NCI-H2227 treated with DMSO at 0.1 percent for 48 hours (cell line): ENCODE data around the gene LETM1.
A peak's percentile ranks its signal among the peaks of the same experiment; 100 is the strongest.

ENCODE experiments used
- DNase-seq: peaks from one replicate; lab custom pipeline; 2025; lab: John Stamatoyannopoulos, UW

Gene LETM1

DNA sequence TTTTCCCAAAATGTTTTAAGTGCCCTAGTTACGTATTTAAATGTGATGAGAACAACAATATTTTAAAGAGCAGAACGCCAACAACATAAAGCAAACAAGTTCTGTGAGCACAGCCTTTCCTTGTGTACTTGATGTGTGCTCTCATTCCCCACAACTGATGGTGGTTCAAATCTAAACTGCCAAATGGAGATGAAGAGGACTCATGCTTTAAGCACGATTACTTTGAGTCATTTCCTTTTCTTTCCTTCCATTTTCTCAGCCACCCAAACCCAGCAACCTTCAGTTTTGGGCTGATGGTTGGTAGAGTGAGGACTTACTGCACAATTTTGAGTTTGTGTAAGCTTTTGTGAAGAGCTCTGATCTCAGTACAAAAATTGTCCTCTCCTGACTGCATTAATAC, 16.9 kb upstream of the LETM1 start:
- DNase-seq = no peak

DNA sequence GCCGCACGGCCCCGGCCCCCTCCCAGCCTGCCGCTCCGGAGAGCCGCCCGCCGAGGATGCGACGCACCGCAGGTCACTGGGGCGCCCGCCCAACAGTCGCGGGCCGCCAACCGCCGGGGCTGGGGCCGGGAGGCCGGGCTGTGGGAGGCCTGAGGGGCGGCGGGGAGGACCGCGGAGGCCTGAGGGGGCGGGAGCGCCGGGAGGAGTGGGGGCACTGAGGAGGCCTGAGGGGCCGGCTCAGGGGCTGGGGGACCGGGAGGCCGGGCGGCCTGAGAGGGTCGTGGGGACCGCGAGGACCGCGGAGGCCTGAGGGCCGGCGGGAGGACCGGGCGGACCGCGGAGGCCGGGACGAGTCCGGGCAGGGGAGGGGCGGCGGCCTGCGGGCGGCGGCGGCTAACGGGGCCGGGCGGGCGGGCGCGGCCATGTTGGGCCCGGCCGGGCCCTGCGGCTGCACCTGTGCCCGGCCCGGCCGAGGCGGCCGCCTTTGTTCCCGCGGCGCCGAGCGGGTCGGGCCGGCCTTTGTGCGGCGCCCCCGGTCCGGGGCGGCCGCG, 15.6 kb upstream of the LETM1 start:
- DNase-seq = no peak

DNA sequence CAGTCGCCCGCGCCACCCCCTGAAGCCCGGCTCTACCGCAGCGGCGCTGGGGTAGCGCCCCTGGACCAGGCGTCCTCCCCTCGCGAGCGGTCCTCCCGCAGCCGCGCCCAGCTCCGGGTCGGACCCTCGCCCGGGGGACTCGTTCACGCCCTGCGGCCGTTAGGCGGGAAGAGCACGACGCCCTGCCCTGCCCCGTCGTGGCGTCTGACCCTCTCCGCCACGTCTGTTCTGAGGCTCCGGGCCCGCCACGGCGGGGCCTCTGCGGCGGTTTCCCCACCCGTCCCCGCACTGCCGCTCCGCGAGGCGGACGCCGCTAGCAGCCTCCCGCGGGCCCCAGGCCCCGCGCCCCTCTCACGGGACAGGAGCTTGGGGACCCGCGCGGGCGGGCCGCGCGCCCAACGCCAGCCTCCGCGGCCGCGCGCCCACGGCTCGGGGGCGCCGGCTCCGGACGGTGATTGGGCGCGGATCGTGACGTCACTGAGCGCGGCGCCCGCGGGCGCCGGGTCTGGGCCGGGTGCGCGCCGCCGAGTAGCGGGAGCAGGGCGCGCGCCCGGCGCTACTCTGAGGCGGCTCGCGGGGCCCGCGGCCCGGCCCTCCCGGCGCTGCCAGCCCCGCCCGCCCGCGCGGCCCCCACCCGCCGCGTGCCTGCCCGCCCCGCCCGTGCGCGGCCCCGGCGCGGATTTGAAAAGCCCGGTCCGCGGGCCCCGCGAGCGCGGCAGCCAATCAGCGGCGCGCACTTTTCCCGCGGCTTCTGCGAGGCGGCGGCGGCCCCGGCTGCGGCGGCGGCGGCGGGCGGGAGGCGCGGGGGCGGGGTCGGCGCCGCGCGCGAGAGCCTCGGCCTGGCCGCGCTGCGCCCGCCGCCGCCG, 14.9 kb upstream of the LETM1 start, which contains the start of gene NSD2:
Gene NSD2 (plus strand): TSS at position 816 of the 866 bp plus-strand sequence. CDS start 29,262 bp downstream, outside the sequence.
- peak; percentile 76 for DNase-seq

DNA sequence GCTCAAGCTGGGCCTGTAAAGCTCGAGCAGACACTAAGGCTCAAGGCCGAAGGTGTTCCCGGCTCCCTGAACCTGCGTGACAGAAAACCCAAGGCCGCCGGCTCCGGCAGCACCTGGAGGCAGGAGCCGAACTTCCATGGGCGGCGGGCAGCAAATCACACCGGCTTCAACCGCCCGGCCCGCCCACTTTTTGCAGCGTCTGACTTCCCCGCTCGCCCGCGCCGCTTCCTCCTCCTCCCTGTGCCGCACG, 14.3 kb upstream of the LETM1 start:
- peak; percentile 73 for DNase-seq

DNA sequence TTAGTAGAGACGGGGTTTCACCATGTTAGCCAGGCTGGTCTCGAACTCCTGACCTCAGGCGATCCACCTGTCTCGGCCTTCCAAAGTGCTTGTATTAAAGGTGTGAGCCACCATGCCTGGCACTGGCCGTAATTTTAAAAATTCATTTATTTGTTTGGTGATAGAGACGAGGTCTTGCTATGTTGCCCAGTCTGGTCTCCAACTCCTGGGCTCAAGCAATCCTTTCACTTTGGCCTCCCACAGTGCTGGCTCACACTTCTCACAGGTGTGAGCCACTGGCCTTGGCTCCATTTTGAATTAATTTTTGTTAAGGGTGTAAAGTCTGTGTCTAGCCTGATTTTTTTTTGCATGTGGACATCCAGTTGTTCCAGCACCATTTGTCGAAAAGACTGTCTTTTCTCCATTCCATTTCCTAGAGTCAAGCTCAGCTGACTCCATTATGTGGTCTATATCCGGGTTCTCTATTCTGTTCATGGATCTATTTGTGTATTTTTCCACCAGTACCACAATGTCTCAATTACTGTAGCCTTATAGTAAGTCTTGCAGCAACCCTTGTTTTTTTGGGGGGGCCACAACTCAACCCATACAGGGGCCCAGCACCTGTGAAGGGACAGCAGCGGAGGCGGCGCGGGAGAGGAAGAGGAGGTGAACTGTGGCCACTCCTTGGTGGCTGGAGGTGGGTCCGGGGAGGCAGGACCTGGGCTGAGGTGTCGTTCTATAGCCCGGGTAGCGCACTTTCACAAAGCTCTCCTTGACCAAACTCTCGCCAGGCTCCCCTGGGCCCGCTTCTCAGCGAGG, 13.8 kb upstream of the LETM1 start:
- no peak for DNase-seq

DNA sequence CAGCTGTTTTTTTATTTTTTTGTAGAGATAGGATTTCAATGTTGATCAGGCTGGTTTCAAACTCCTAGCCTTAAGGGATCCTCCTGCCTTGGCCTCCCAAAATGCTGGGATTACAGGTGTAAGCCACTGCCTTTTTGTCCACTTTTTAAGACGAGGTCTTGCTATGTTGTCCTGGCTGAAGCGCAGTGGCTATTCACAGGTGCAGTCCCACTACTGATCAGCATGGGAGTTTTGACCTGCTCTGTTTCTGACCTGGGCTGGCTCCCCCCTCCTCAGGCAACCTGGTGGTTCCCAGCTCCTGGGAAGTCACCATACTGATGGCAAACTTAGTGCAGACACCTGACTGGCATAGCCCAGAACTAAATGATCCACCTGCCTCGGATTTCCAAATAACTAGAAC, 13.0 kb upstream of the LETM1 start:
- DNase-seq = no peak

DNA sequence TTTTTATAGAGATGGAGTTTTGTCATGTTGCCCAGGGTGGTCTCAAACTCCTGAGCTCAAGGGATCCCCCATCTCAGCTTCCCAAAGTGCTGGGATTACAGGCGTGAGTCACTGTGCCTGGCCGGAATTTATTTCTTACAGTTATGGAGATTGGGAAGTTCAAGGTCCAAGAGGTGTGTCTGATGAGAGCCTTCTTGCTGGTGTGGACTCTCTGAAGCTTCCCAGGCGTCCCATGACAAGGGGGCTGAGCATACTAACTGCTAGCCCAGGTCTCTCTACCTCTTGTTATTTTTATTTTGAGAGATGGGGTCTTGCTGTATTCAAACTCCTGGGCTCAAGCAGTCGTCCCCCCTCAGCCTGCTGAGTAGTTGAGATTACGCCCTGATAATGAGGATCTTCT, 12.3 kb upstream of the LETM1 start:
- DNase-seq = no peak

DNA sequence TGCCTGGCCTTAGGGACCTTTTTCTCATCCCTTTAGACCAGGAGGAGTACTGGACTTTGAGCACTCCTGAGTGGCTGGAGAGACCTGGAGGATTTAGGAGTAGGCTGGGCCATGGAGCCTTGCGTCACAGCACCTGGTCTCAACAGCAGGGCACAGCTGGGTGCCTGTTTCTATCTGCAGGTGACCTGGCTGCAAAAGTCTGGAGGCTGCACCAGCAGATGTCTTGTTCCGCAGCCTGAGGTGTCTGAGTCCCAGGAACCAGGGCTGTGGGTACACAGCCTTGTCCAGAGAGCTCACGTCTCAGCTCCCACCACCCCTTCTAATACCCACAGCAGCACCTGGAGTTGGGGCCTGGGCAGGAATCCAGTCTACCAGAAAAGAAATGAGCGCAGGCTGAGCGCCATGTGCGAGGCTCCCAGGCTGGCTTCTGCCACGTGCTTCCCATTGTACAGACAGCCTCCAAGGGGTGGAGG, 10.3 kb upstream of the LETM1 start:
- DNase-seq = no peak

DNA sequence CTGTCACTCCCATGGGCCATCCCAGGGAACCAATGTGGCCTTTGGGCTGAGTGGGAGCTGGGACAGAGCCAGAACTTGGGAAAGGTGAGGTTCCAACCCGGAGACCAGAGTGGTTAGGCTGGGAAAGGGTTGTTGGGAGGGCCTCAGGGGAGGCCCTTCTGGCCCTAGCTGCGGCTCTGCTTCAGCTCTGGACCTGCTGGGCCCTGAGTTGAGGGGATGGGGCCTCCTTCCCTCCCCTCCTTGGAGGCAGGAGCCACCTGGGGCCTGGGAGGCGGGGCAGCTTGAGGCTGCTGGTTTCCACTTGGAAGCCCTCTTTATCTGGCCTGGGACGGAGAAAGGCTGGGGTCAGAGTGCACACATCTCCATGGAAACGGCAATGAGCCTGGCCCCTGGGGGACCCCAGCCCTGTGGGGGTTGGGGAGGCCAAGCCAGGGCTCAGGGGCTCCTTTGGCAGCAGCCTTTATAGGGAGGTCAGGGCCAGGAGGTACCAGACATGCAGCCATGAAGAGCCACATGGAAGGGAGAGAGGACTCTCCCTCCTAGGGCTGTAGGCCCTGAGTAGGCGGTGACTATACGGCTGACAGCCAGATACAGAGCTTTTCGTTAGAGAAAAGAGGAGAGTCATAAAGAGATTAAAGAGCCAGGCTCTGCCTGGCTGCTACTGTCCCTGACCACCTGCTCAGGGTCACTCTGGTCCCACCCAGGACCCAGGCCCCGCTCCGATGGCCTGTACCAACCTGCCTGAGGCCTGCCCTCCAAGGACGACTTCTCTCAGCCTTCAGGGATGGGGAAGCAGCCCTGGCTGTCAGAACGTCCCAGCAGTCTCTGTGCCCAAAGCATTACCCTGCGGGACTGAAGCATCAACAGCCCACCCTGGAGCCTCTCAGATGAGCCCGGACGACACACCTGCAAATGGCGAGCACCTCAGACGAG, 8.4 kb upstream of the LETM1 start:
- peak; percentile 9 for DNase-seq

DNA sequence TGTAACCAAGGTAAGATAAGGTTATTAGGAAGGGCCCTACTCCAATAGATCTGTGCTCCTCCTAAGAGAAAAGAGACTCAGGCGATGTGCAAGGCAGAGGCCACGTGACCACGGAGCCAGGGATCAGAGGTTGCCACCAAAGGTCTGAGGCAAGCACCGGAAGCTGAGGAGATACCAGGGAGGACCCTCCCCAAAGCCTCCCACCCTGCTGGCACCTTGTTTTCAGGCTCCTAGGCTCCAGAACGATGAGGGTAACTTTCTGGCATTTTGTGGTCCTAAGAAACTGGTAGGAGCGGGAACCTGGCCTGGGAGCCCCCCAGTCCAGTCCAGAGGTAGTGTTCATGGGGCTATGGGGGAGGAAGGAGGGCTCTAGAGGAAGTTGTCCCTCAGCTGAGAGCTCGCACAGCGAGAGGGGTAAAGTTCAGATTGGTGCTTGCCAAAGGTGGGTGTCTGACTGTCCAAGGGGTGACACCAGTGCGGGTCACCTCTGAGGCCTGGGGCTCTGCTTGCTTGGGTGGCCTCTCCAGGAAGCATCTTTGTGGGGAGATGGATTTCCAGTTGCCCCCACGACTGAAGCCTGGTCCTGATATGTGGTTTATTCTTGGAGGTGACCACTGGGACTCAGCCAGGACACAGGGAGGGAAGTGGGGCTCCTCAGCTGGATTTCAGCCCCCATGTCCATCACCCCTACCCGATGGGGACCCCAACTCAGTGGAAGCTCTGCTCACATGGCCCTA, 7.5 kb upstream of the LETM1 start:
- no peak for DNase-seq

DNA sequence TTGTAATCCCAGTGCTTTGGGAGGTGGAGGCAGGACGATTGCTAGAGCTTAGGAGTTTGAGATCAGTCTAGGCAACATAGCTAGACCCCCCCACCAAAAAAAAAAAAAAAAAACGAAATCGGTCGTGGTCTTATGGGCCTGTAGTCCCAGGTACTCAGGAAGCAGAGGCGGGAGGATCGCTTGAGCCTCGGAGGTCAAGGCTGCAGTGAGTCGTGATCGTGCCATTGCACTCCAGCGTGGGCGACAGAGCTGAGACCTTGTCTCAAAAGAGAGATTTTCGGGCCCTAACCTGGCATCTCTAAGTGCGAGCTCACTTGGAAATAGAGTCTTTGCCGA, 7.0 kb upstream of the LETM1 start:
- DNase-seq = no peak

DNA sequence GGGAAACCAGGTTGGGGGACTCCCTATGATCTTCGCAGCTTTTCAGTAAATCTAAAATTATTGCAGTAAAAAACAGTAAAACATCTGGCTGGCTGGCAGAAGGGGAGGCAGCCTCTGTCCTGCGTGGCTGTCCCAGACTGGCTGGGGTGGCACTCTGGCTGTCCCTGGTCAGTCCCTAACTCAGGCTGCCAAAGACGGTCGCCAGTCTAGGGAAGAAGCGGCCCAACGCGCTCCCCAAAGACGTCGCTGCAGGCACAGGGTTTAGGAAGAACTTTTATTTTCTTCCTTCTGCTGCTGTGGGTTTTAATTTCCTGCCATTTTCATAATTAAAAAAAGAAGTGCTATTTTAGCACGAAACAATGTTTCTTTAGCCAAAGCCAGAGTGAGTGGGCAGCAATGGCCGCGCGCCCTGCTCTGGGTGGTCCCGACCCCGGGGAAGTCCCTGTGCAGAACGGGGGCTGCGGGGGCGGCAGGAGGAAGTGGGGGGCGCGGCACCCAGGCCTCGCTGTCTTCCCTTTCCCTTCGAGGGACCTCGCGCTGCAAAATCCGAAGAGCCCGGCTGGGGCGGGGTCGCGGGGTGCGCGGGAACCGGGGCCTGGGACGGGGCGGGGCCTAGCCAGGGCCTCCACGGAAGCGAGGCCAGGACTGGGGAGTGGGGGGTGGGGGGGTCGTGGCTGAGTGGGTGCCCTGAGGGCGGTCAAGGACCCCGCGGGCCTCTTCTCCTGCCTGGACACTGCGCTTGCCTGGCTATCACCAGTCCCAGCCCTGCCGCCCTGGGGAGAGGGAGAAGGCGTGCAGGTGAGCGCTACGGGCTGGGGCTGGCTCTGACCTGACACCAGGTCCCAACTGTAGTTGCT, 6.3 kb upstream of the LETM1 start:
- DNase-seq = no peak

DNA sequence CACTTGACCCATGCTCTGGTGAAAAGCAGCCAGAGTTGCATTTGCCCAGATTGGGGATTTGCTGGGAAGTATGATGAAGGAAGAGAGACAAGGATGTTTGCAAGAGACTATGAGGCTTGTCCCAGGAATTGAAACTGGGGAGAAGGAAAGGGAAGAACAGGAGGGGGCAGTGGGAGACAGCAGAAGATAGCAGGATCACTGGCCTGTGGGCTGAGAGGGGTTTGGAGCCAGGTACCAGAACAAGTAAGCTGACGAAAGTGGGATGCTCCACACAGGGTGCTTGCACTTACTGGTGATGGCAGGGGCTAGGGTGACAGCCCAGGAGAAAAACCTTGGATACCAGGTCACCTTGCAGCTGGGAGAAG, 3.4 kb upstream of the LETM1 start:
- DNase-seq = no peak

DNA sequence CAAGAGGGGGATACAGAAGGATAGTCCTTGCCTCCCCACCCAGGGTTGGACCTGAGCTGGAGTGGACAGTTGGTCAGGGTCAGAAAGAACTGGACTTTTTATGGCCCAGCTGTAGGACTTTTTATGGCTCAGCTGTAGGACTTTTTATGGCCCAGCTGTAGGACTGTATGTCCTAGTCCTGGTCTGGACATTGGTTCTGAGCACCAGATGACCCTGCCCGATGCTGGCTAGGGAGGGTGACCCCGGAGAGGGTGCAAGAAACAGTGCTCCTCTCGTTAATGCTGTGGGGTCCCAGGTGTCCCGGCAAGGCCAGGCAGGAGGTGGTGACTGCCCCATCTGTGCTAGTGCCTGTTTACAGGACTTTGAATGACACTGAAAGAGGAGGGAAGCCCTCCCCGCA, 2.0 kb upstream of the LETM1 start:
- DNase-seq = no peak

DNA sequence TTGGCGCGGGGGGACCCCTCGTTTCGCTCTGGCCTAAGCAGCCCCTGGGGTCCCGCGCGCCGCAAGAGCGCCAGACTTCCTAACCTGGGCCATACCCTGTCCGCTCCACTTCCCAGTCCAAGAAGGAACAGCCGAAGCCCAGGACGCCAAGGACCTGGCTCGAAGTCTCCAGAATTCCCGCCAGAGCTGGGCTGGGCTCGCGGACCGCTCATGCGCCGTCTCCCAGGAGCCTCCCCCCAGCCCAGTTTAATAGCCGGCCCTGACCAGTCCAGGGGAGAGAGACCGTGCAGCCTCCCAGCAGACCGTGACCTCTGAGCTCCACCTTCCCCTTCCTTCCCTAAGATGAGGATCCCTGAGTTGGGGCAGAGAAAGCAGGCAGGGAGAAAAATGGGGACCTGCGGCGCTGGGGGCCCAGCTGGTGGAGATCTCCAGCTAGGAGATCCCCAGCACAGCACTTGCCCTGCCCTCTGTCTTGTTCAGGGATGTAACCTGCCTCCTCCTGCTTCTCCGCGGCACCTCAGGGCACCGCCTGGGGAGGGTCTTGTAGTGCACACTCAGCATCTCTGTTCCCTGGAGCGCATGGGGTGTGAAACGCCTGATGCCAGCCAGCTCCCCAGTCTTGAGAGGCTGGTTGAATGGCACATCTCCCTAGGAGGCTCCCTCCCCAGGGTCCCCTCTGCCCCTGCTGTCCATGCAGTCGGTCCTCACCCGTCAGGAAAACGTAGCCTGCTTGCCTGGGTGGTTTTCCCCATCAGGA, 1.2 kb upstream of the LETM1 start:
- DNase-seq = no peak

DNA sequence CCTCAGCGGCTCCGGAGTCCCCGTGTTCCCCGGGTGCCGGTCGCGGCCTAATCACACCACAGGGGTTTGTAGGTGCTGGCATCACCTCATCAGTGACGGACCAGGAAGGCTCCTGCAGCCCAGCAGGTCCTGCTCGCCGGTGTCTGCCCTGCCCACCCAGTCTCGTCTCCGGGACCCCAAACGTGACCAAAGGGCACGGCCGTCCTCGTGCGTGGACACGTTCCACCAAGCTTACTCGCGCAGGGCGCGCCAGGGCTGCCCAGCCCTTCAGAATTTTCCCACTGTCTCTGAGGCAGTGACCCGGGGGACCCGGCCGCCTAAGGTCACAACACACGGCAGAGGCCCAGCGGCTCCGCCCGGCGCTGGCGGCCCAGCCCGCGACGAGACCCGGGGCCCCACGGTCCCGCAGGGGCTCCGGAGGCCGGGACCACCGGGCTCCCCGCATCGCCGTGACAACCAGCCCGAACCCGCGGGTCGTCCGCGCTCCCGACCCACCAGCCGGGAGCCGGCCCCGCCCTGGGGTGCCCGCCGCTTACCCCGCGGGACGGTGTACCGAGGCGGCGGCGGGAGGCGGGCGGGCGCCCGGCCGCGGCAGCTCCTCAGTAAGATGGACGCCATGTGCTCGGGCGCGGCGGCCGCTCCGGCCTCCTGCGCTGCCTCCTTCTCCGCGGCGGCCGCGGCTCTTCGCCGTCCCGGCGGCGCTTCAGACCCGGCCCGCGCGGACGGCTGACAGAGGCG, 454 bp downstream of the LETM1 start:
- DNase-seq = no peak

DNA sequence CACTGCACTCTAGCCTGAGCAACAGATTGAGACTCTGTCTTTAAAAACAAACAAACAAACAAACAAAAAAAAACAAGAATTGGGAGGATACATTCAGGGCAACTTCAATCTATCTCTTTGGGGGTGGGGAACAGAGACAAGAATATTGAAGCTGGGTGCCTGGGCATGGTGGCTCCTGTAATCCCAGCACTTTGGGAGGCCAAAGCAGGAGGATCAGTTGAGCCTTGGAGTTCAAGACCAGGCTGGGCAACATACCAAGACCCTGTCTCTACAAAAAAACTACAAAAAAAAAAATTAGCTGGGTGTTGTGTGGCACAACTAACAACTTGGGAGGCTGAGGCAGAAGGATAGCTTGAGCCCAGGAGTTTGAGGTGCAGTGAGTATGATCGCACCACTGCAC, 1.2 kb downstream of the LETM1 start:
- DNase-seq = no peak

DNA sequence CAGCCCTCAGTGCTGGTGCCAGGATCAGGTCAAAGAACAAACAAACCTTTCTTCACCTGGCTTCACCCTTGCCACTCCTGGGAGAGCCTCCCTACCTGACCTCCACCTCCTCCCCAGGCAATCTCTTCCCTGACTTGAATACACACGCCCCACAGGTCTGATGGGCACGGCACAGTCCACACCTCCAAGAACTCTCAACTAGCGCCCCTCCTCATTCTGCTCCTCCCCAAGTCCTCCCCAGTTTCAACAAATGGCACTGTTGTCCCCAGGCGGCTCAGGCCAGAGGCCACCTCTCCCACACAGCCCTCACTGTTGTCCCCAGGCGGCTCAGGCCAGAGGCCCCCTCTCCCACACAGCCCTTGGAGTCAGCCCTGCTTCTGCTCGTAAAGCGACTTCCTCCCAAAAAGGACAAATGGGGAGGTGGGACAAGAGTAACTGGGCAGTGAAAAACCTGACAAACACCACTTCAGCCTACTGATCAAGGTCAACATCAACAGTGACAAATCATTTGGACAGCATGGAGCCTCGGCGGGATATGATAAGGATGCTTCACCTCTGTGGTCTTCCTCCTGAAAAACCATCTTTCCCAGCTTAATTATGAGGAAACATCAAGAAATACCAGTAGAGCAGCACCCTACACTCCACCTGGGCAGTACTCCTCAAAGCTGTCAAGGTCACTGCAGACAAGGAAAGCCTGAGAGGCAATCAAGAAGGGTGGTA, 2.9 kb downstream of the LETM1 start:
- DNase-seq = no peak
